NT2/D1 (cell line): ENCODE measurements around the gene RTN1.

ENCODE experiments used
- DNase-seq: peaks from one replicate; pipeline ENCODE4 v3.0.0-alpha.2; 2011; ENCODE audit warnings: low read depth, low spot score
- H3K27me3 ChIP-seq: 2 replicates; pipeline ENCODE4 v1.6.0; 2011; ENCODE audit warnings: mild to moderate bottlenecking; ENCODE audit not compliant: insufficient read length, insufficient read depth
- H3K36me3 ChIP-seq: 2 replicates; pipeline ENCODE4 v1.6.1; 2011; ENCODE audit warnings: mild to moderate bottlenecking, low read length, mixed read lengths; ENCODE audit not compliant: insufficient read depth, insufficient read length
- H3K4me1 ChIP-seq: 2 replicates; pipeline ENCODE4 v1.5.1; 2011; ENCODE audit not compliant: insufficient read depth, insufficient read length
- H3K4me3 ChIP-seq: 2 replicates; pipeline ENCODE4 v1.5.1; 2011; ENCODE audit warnings: low read depth; ENCODE audit not compliant: insufficient read length
- H3K9ac ChIP-seq: 2 replicates; pipeline ENCODE4 v1.6.0; 2011; ENCODE audit warnings: low read depth; ENCODE audit not compliant: insufficient read length
- H3K9me3 ChIP-seq: 2 replicates; pipeline ENCODE4 v1.5.1; 2011; ENCODE audit warnings: mild to moderate bottlenecking, low read length; ENCODE audit not compliant: insufficient read depth
- SUZ12 ChIP-seq: IDR thresholded peaks from 2 replicates; pipeline ENCODE4 v1.6.1; 2011; ENCODE audit not compliant: insufficient read length, insufficient read depth; ENCODE audit errors: extremely low read depth
- YY1 ChIP-seq: IDR thresholded peaks from 2 replicates; pipeline ENCODE4 v1.6.1; 2011; ENCODE audit not compliant: insufficient read length, insufficient read depth
- ZNF274 ChIP-seq: IDR thresholded peaks from 2 replicates; pipeline ENCODE4 v1.6.1; 2011; ENCODE audit warnings: mild to moderate bottlenecking, low read depth, low read length

RTN1 gene

GRCh38 chr14:59869381-59870255 lies 958 bp downstream of the RTN1 start:
- Histone ChIP-seq H3K9ac (no peak overlapping the region), H3K4me3 (peak overlapping the region; percentile 53), H3K4me1 (no peaks in the 10 kb centered on the region), H3K27me3 (peaks cover 53% of the 10 kb centered on the region), H3K9me3 (no peaks in the 10 kb centered on the region), H3K36me3 (no peaks in the 10 kb centered on the region)
- TF ChIP-seq YY1: no peak
- no peak for TF ChIP-seq ZNF274
- no peak for TF ChIP-seq SUZ12
- DNase-seq: no peak

GRCh38 chr14:59868021-59868420 lies 2.6 kb downstream of the RTN1 start:
- TF ChIP-seq ZNF274: no peak
- TF ChIP-seq YY1: no peak
- TF ChIP-seq SUZ12: no peak
- no peaks in the 10 kb centered on the region for H3K4me1 ChIP-seq
- no peak for DNase-seq

GRCh38 chr14:59863806-59864525 lies 6.6 kb downstream of the RTN1 start:
- Histone ChIP-seq H3K9ac (no peak overlapping the region), H3K27me3 (peaks cover 15% of the 10 kb centered on the region), H3K4me1 (no peaks in the 10 kb centered on the region), H3K9me3 (peaks cover 9% of the 10 kb centered on the region; the same call in 1 of the 2 replicates), H3K4me3 (no peak overlapping the region), H3K36me3 (no peaks in the 10 kb centered on the region)
- no peak for TF ChIP-seq ZNF274
- TF ChIP-seq SUZ12: no peak
- no peak for TF ChIP-seq YY1
- no peak for DNase-seq

More at GRCh38 chr14:59868021-59868420, 2.6 kb downstream of the RTN1 start:
- no peaks in the 10 kb centered on the region for H3K36me3 ChIP-seq
- no peaks in the 10 kb centered on the region for H3K9me3 ChIP-seq
- H3K27me3 ChIP-seq: peaks cover 53% of the 10 kb centered on the region
- H3K9ac ChIP-seq: no peak overlapping the region
- H3K4me3 ChIP-seq: no peak overlapping the region

GRCh38 chr14:59857328-59857727 lies 13.2 kb downstream of the RTN1 start:
- Histone ChIP-seq H3K36me3 (no peaks in the 10 kb centered on the region), H3K4me1 (no peaks in the 10 kb centered on the region), H3K4me3 (no peak overlapping the region), H3K27me3 (no peaks in the 10 kb centered on the region), H3K9ac (no peak overlapping the region), H3K9me3 (peaks cover 9% of the 10 kb centered on the region; the same call in 1 of the 2 replicates)
- no peak for TF ChIP-seq ZNF274
- TF ChIP-seq SUZ12: no peak
- TF ChIP-seq YY1: no peak
- no peak for DNase-seq

- Histone ChIP-seq H3K4me3 (no peak overlapping the region), H3K9me3 (no peaks in the 10 kb centered on the region), H3K9ac (no peak overlapping the region), H3K4me1 (no peaks in the 10 kb centered on the region), H3K36me3 (no peaks in the 10 kb centered on the region), H3K27me3 (no peaks in the 10 kb centered on the region)
- no peak for DNase-seq
- TF ChIP-seq YY1 (no peak), SUZ12 (no peak), ZNF274 (no peak)
Observed at GRCh38 chr14:59852350-59852749, 18.2 kb downstream of the RTN1 start.

- H3K4me1 ChIP-seq: no peaks in the 10 kb centered on the region
- H3K4me3 ChIP-seq: no peak overlapping the region
- H3K36me3 ChIP-seq: no peaks in the 10 kb centered on the region
- no peak for TF ChIP-seq SUZ12
- TF ChIP-seq YY1: no peak
- TF ChIP-seq ZNF274: no peak
- H3K27me3 ChIP-seq: no peaks in the 10 kb centered on the region
- no peak overlapping the region for H3K9ac ChIP-seq
- H3K9me3 ChIP-seq: no peaks in the 10 kb centered on the region
- no peak for DNase-seq
Observed at GRCh38 chr14:59850458-59850857, 20.1 kb downstream of the RTN1 start.

GRCh38 chr14:59849411-59850130 lies 21.0 kb downstream of the RTN1 start:
- DNase-seq: no peak
- no peak overlapping the region for H3K4me3 ChIP-seq
- H3K27me3 ChIP-seq: no peaks in the 10 kb centered on the region
- no peaks in the 10 kb centered on the region for H3K36me3 ChIP-seq
- H3K9me3 ChIP-seq: no peaks in the 10 kb centered on the region
- H3K9ac ChIP-seq: no peak overlapping the region
- H3K4me1 ChIP-seq: no peaks in the 10 kb centered on the region
- TF ChIP-seq SUZ12 (no peak), ZNF274 (no peak), YY1 (no peak)
